ACC112 (cell line): ENCODE results near the gene CLN6.
"Not testable (repeated sequence)": the region's sequence is repeated elsewhere in the genome, so short reads cannot be mapped to it uniquely, and the experiment has no call there.

Experiments
- H2AFZ ChIP-seq: fragments of 200-600 bp; sonication (generic); one replicate; pipeline ENCODE4 v1.6.0; 2017; ENCODE audit warnings: antibody characterized with exemption, low read length; ENCODE audit not compliant: unreplicated experiment
- H3K27ac ChIP-seq: fragments of 200-600 bp; sonication (generic); 2 replicates; pipeline ENCODE4 v1.5.1; 2014; ENCODE audit warnings: low read depth, mild to moderate bottlenecking, antibody characterized with exemption, low read length, moderate library complexity
- H3K27me3 ChIP-seq: fragments of 200-600 bp; sonication (generic); 2 replicates; pipeline ENCODE4 v1.6.1; 2014; ENCODE audit warnings: mild to moderate bottlenecking, antibody characterized with exemption, low read length, moderate library complexity, mixed read lengths; ENCODE audit not compliant: insufficient read depth
- H3K36me3 ChIP-seq: fragments of 200-600 bp; sonication (generic); 2 replicates; pipeline ENCODE4 v1.6.1; 2016; ENCODE audit warnings: mild to moderate bottlenecking, antibody characterized with exemption, low read length, moderate library complexity, mixed read lengths; ENCODE audit not compliant: insufficient read depth
- H3K4me1 ChIP-seq: fragments of 200-600 bp; sonication (generic); one replicate; pipeline ENCODE4 v1.6.1; 2016; ENCODE audit warnings: low read length, mixed read lengths; ENCODE audit not compliant: insufficient read depth, unreplicated experiment, control insufficient read depth
- H3K4me3 ChIP-seq: fragments of 200-600 bp; sonication (generic); 2 replicates; pipeline ENCODE4 v1.5.1; 2014; ENCODE audit warnings: mild to moderate bottlenecking, low read depth, low read length
- H3K79me2 ChIP-seq: fragments of 200-600 bp; sonication (generic); one replicate; pipeline ENCODE4 v1.6.0; 2016; ENCODE audit warnings: low read length; ENCODE audit not compliant: control insufficient read depth, unreplicated experiment, insufficient read depth

The CLN6 gene

DNA sequence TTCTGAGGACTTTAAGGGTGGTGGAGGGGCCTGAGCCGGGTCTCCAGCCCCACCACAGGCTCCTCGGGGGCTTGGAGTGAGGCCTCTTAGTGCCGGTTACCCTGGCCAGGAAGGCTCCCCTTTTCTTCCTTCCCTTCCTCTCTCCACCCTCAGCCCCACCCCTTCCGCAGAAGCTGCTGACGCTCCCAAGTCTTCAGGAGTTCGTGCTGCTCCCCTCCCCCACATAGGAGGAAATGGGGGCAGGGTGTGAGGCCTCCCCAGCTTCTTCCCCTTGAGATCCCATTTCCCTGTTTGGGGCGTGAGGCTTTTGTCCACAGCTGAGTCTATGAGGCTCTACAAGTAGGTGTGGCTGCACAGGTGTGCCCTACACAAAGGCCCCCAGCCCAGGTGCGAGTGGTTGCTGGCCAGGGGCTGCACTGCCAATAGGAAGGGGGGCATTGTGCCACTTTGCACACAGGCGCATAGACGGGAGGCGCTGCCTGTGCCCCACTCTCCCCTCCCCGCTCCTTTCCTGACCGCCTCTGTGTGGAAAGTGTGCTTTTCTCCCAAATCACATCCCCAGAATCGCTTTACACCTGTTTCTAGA lies 23.5 kb downstream of the CLN6 start:
- Histone ChIP-seq H3K4me1 (peaks cover 4% of the 10 kb centered on the region), H2AFZ (no peak overlapping the region), H3K79me2 (peaks cover 3% of the 10 kb centered on the region), H3K36me3 (no peaks in the 10 kb centered on the region), H3K27me3 (no peaks in the 10 kb centered on the region), H3K4me3 (no peak overlapping the region), H3K27ac (no peak overlapping the region)

DNA sequence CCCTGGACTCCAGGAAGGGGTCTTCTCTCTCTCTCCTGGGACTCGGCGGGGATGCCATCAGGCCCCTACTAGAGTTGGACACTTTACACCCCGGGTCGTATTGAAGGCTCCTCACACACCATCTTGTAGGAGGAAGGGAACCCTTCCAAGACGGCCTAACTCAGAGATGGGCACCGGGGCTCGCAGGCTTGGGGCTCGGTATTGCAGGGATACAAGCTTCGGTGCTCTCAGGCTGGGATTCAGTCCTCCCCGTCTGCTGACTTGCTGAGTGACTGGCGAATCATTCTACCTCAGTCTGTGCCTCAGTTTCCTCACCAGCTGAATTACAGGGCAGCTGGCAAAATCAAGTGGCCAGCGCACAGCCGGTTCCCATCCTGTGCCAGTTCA lies 24.0 kb downstream of the CLN6 start:
- H2AFZ ChIP-seq = no peak overlapping the region
- no peak overlapping the region for H3K27ac ChIP-seq
- peaks cover 3% of the 10 kb centered on the region for H3K79me2 ChIP-seq
- H3K4me1 ChIP-seq = peaks cover 4% of the 10 kb centered on the region
- H3K36me3 ChIP-seq = no peaks in the 10 kb centered on the region
- H3K27me3 ChIP-seq = no peaks in the 10 kb centered on the region
- no peak overlapping the region for H3K4me3 ChIP-seq

DNA sequence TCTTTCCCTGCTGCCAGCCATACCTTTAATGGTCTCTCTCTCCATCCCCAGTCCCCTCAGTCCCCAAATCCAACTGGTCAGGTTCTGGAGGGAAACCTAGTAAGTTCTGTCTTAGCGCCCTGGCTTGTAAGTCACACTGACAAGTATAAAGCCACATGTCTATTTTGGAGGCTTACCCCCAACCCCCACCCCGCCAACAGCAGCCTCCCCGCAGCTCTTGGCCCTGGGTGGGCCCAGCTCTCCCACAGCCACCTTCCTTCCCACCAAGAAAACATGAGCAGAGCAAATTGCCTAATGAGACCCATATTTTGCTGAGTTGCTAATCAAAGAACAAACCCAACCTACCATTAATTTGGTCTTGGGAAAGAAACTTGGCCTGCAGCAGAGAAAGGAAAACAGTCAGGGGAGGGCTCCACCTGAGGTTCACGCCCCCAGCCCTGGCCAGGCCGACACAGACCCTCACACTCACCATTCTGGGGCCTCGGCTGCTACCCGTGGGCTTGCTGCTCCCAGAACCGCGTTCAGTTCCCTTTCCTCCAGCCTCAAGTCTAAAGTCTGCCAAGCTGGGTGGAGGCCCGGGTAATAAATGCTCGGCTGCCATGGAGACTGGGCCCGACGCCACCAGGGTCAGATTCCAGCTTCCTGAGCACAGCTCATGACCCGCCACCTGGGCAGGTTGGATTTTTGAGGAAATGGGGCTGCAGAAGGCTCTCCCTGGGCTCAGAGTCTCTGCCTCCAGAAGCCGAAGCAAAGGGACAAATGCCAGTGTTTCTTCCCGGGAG lies 24.6 kb downstream of the CLN6 start, which contains the start of gene CALML4:
TSS of gene CALML4 (minus strand) at position 557 of the 782 bp plus-strand sequence. CDS start at position 472, 85 bp downstream.
- Histone ChIP-seq H3K27me3 (no peaks in the 10 kb centered on the region), H3K36me3 (no peaks in the 10 kb centered on the region), H3K4me1 (peaks cover 4% of the 10 kb centered on the region), H3K27ac (no peak within 1 kb of the TSS), H3K4me3 (no peak within 1 kb of the TSS), H3K79me2 (peaks cover 3% of the 10 kb centered on the region), H2AFZ (no peak within 1 kb of the TSS)

DNA sequence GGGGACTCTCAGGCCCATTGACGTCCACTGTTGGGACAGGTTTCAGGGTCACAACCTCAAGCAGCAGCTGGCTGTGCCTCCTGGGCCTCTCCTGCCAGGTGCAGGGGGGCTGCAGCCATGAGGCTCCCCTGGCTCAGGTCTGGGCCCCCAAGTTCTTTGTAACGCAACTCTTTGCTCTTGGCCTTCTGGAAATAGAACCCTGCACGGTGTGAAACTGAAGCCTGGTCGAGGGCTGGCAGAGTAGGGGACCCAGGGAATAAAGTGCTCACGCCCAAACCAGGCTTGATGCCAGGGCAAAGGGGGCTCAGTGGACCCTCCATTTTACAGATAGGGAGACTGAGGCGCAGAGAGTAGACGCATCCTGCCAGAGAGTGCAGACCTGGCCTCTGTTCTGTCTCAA lies 25.2 kb downstream of the CLN6 start:
- H3K36me3 ChIP-seq = no peaks in the 10 kb centered on the region
- peaks cover 3% of the 10 kb centered on the region for H3K79me2 ChIP-seq
- no peak overlapping the region for H2AFZ ChIP-seq
- no peak overlapping the region for H3K4me3 ChIP-seq
- no peaks in the 10 kb centered on the region for H3K27me3 ChIP-seq
- H3K27ac ChIP-seq = no peak overlapping the region
- H3K4me1 ChIP-seq = peaks cover 4% of the 10 kb centered on the region

DNA sequence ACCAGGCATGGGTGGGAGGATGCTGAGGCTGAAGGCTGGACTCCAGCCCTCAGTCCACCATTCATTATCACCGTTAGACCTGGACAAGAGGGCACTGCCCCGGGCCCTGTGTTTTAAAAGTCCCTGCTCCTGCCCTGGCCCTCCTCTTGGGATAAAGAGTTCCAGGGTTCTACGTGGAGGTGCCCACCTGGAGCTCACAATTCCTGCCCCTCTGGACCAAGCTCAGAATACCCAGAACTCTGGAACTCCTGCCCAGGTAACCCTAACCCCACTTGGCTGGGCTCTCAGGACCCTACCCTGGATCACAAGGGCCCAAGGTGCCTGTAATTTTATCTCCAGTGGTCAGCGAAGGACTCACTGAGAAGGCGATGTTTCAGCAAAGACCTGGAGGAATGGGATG lies 25.6 kb downstream of the CLN6 start:
- H3K27ac ChIP-seq = no peak overlapping the region
- H3K36me3 ChIP-seq = no peaks in the 10 kb centered on the region
- no peak overlapping the region for H3K4me3 ChIP-seq
- peaks cover 4% of the 10 kb centered on the region for H3K4me1 ChIP-seq
- H3K79me2 ChIP-seq = peaks cover 3% of the 10 kb centered on the region
- H3K27me3 ChIP-seq = no peaks in the 10 kb centered on the region
- no peak overlapping the region for H2AFZ ChIP-seq

DNA sequence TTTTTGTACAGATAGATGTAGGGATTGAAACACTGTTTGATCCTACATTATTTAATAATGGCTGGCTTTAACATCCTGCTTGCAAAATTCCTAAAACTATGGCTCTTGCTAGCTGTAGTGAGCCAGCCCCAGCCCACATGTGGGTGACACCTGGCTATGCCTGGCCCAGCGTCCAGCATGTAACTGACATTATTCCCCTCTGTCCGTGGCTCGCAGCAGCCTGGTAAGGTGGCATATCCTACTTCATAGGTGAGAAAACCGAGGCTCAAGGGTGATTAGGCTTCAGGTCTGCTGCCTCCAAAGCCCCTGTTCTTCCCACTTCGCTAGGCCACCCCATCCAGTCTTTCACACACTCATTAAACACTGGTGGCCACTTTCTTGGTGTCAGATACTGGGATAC lies 26.0 kb downstream of the CLN6 start:
- H3K79me2 ChIP-seq = peaks cover 3% of the 10 kb centered on the region
- no peak overlapping the region for H2AFZ ChIP-seq
- H3K27me3 ChIP-seq = no peaks in the 10 kb centered on the region
- no peaks in the 10 kb centered on the region for H3K36me3 ChIP-seq
- H3K4me3 ChIP-seq = no peak overlapping the region
- H3K27ac ChIP-seq = no peak overlapping the region
- H3K4me1 ChIP-seq = peaks cover 4% of the 10 kb centered on the region

DNA sequence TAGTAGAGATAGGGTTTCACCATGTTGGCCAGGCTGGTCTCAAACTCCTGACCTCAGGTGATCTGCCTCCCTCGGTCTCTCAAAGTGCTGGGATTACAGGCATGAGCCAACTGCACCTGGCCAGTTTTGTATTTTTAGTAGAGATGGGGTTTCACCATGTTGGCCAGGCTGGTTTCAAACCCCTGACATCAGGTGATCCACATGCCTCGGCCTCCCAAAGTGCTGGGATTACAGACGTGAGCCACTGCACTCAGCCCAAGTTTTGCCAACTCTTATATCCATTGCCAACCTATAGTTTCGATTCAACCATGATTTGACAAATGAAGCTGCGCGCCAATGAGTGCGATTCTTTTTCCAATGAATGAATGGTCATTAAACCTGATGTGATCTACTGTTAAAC lies 26.5 kb downstream of the CLN6 start:
- not testable (repeated sequence) for H3K27ac ChIP-seq, H3K4me3 ChIP-seq, H3K36me3 ChIP-seq, H3K27me3 ChIP-seq, H3K4me1 ChIP-seq, H3K79me2 ChIP-seq, H2AFZ ChIP-seq

DNA sequence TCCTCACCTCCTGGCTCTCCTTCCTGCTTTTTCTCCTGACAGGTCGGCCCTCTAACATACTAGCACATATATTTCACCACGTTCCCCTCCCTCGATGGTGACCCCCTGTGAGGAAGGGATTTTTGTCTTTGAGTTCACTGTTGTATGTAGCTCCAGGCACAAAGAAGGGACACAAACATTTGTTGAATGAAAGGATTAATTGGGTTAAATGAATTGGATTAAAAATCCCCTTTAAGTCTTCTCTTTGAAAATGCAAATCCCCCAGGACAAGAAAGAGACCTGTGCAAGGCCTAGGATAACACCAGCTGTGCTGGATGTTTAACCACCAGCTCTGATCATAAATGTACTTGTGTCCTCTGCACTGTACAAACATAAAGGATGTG lies 27.7 kb downstream of the CLN6 start:
- peaks cover 4% of the 10 kb centered on the region for H3K4me1 ChIP-seq
- H3K36me3 ChIP-seq = no peaks in the 10 kb centered on the region
- no peak overlapping the region for H3K4me3 ChIP-seq

DNA sequence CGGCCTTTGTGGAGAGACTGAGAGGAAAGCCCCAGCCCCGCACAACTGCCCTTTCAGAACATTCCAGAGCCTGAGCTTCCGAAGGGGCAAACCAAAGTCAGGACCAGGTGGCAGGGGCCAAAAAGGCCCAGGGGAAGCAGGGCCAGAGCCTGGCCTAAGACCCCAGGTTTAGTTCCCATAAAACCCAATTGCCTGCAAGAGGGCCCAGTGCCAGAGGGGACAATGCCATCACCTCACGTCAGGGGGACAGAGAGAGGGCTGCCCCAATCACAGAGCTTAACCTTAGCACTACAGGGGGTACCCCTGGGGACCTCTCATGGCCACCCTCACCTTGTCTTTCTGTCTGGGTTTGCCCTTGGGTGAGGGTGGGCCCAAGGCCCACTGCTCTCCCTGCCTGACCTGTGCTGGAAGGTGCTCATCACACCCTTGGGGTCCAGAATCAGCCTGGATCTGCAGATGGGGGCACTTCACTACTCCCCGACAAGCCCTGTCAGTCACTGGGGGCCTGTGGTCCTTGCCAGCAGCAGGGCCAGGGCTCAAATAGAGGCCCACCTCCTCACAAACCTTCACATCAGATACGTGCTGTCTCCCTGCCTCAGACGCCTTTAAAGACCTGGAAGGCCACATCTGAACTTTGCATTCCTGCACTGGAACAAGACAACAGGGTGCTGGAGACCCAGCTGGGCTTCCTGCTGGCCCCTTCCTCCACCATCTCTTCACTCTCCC lies 28.2 kb downstream of the CLN6 start:
- Histone ChIP-seq H3K27me3 (no peaks in the 10 kb centered on the region), H3K79me2 (peaks cover 3% of the 10 kb centered on the region), H3K4me3 (no peak overlapping the region), H3K36me3 (no peaks in the 10 kb centered on the region), H3K4me1 (peaks cover 4% of the 10 kb centered on the region), H3K27ac (no peak overlapping the region), H2AFZ (no peak overlapping the region)

More for the DNA sequence above, 27.7 kb downstream of the CLN6 start:
- Histone ChIP-seq H3K27ac (no peak overlapping the region), H2AFZ (no peak overlapping the region), H3K79me2 (peaks cover 3% of the 10 kb centered on the region), H3K27me3 (no peaks in the 10 kb centered on the region)

DNA sequence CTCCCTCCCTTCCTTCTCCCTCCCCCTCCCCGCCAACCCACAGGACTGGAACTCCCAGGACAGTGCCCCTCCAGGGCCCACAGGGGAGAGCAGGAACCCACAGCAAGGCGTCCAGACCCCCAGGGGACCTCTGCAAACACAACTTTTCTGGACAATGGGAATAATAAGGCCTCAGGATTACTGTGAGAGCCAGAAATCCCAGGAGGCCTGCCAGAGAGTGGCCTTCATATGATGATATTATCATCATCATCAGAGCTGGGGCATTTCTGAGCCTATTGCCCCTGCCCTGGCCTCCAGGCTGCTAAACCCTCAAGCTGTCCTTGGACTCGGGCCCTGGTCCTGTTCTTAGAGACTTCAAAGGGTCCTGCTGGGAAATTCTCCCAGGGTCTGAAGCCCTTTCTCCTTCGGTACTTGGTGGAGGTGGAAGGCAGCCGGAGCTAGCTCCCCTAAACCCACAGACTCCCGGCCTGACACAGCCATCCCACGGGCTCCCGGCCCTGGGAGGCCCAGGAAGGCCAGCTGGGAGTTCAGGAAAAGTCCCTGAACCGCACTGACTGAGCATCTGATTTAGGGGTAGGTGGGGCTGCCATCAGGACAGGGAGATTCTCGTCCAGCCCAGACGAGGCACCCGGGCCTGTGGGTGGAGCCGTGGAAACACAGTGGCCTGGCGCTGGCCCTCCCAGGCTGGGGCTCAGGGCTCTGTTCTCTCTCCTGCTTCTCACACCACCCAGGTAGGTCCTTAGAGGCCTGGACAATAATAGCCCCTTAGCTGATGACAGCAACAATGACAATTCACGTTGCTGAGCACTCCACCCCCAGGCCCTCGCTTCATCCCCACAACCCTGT lies 29.3 kb downstream of the CLN6 start:
- no peaks in the 10 kb centered on the region for H3K36me3 ChIP-seq
- peaks cover 1% of the 10 kb centered on the region for H3K4me1 ChIP-seq
- H3K4me3 ChIP-seq = no peak overlapping the region
- peaks cover 3% of the 10 kb centered on the region for H3K79me2 ChIP-seq
- no peak overlapping the region for H3K27ac ChIP-seq
- no peak overlapping the region for H2AFZ ChIP-seq
- no peaks in the 10 kb centered on the region for H3K27me3 ChIP-seq
